SK-N-SH (cell line): ENCODE measurements around the gene C13orf46. TPM values are rescaled to one million over a fixed set of nuclear protein-coding genes. Genes with fewer than 3 reads are reported as not detected.

Experiments
- CTCF ChIA-PET: fragments of 300-600, 350-600 bp; formaldehyde crosslinking; extraction: SDS; loops from one replicate; lab custom pipeline; 2021; lab: Yijun Ruan, JAX
- POLR2A ChIA-PET: fragments of 350-600 bp; sonication (Branson Sonifier 250); formaldehyde crosslinking; extraction: SDS; loops from one replicate; lab custom pipeline; 2020; ENCODE audit warnings: antibody characterized with exemption, inconsistent platforms; lab: Yijun Ruan, JAX
- DNase-seq: peaks from one replicate; pipeline ENCODE4 v3.0.0; 2012
- H2AFZ ChIP-seq: fragments of 200-600 bp; sonication (generic); 2 replicates; pipeline ENCODE4 v1.8.1; 2016; ENCODE audit warnings: antibody characterized with exemption, mild to moderate bottlenecking, low read depth
- H3F3A ChIP-seq: fragments of 200-600 bp; sonication (generic); replicated peaks from 2 replicates; pipeline ENCODE3; 2016; ENCODE audit warnings: antibody characterized with exemption, mild to moderate bottlenecking; ENCODE audit not compliant: insufficient read depth
- H3K27ac ChIP-seq, 2 experiments: fragments of 200-500 bp in 1 of 2; fragments of 200-600 bp in 1 of 2; sonication (Bioruptor generic) in 1 of 2; sonication (generic), shearing (Covaris generic) in 1 of 2; 2 replicates each; pipeline versions ENCODE4 v1.5.1 to v1.6.1; 2014 to 2016; ENCODE audit warnings: low read depth in 2 of 2, inconsistent platforms in 1 of 2, low read length in 1 of 2, mild to moderate bottlenecking in 1 of 2, mixed read lengths in 1 of 2
- H3K27me3 ChIP-seq: fragments of 200-600 bp; sonication (generic), shearing (Covaris generic); 2 replicates; pipeline ENCODE4 v1.6.1; 2016; ENCODE audit warnings: mixed run types; ENCODE audit not compliant: insufficient read depth
- H3K36me3 ChIP-seq, 2 experiments: fragments of 200-500 bp in 1 of 2; fragments of 200-600 bp in 1 of 2; sonication (Bioruptor generic) in 1 of 2; sonication (generic) in 1 of 2; replicated peaks in 1 of 2; 2 replicates each; pipeline versions ENCODE3 to v1.5.1; 2014 to 2016; ENCODE audit warnings: low read length in 1 of 2, mild to moderate bottlenecking in 1 of 2; ENCODE audit not compliant: insufficient read depth in 2 of 2, control insufficient read depth in 1 of 2
- H3K4me1 ChIP-seq, 2 experiments: fragments of 200-500 bp in 1 of 2; fragments of 200-600 bp in 1 of 2; sonication (Bioruptor generic) in 1 of 2; sonication (generic), shearing (Covaris generic) in 1 of 2; 2 replicates each; pipeline versions ENCODE4 v1.5.1 to v1.6.1; 2014 to 2016; ENCODE audit warnings: low read depth in 1 of 2, low read length in 1 of 2, mixed run types in 1 of 2; ENCODE audit not compliant: insufficient read depth in 2 of 2, control insufficient read depth in 1 of 2
- H3K4me2 ChIP-seq: fragments of 200-600 bp; sonication (generic), shearing (Covaris generic); 2 replicates; pipeline ENCODE4 v1.6.1; 2017; ENCODE audit warnings: mixed run types
- H3K4me3 ChIP-seq, 2 experiments: fragments of 200-500 bp in 1 of 2; fragments of 200-600 bp in 1 of 2; sonication (Bioruptor generic) in 1 of 2; sonication (generic), shearing (Covaris generic) in 1 of 2; 2 replicates each; pipeline versions ENCODE4 v1.5.1 to v1.8.1; 2014 to 2016; ENCODE audit warnings: low read depth in 2 of 2, inconsistent platforms in 1 of 2, low read length in 1 of 2, mild to moderate bottlenecking in 1 of 2, mixed read lengths in 1 of 2, moderate library complexity in 1 of 2
- H3K79me2 ChIP-seq: fragments of 200-600 bp; sonication (generic); 2 replicates; pipeline ENCODE4 v1.8.1; 2017; ENCODE audit warnings: mild to moderate bottlenecking; ENCODE audit not compliant: insufficient read depth
- H3K9ac ChIP-seq: fragments of 200-600 bp; sonication (generic); 2 replicates; pipeline ENCODE4 v1.6.1; 2017; ENCODE audit warnings: mixed run types
- H3K9me2 ChIP-seq: fragments of 200-600 bp; sonication (generic); 2 replicates; pipeline ENCODE4 v1.6.1; 2017; ENCODE audit warnings: mixed run types
- H3K9me3 ChIP-seq: fragments of 200-600 bp; sonication (generic); 2 replicates; pipeline ENCODE4 v1.6.1; 2017; ENCODE audit warnings: mixed run types, mild to moderate bottlenecking, moderate library complexity
- H4K20me1 ChIP-seq: fragments of 200-600 bp; sonication (generic); 2 replicates; pipeline ENCODE4 v1.6.1; 2017; ENCODE audit warnings: mild to moderate bottlenecking, mixed run types; ENCODE audit not compliant: insufficient read depth
- ELF1 ChIP-seq: IDR thresholded peaks from 2 replicates; pipeline ENCODE4 v1.4.0; 2012
- FOSL2 ChIP-seq: IDR thresholded peaks from 2 replicates; pipeline ENCODE4 v1.4.0; 2012; ENCODE audit warnings: low read depth, mild to moderate bottlenecking, moderate library complexity, borderline replicate concordance
- FOXJ3 ChIP-seq: sonication (generic); formaldehyde crosslinking; IDR thresholded peaks from 2 replicates; pipeline ENCODE4 v1.5.1; 2020; ENCODE audit warnings: mild to moderate bottlenecking, missing genetic modification reagents
- IRF3 ChIP-seq: fragments of 150-350 bp; IDR thresholded peaks from 2 replicates; pipeline ENCODE4 v1.6.1; 2016; ENCODE audit warnings: mild to moderate bottlenecking, low read depth, low read length
- JUND ChIP-seq: IDR thresholded peaks from 2 replicates; pipeline ENCODE4 v1.4.0; 2012
- MAX ChIP-seq: IDR thresholded peaks from 2 replicates; pipeline ENCODE4 v1.4.0; 2012; ENCODE audit warnings: low read depth
- MEF2A ChIP-seq: IDR thresholded peaks from 2 replicates; pipeline ENCODE4 v1.4.0; 2012; ENCODE audit warnings: low read depth, borderline replicate concordance
- MXI1 ChIP-seq: IDR thresholded peaks from 2 replicates; pipeline ENCODE4 v1.6.1; 2012; ENCODE audit warnings: mild to moderate bottlenecking, low read depth, low read length, improper control_type of control experiment
- NFIC ChIP-seq: IDR thresholded peaks from 2 replicates; pipeline ENCODE4 v1.4.0; 2012; ENCODE audit warnings: borderline replicate concordance
- PBX3 ChIP-seq: IDR thresholded peaks from 2 replicates; pipeline ENCODE4; 2012
- POLR2AphosphoS5 ChIP-seq: IDR thresholded peaks from 2 replicates; pipeline ENCODE4 v1.6.1; 2012; ENCODE audit warnings: low read depth, low read length
- RCOR1 ChIP-seq: fragments of 150-350 bp; IDR thresholded peaks from 2 replicates; pipeline ENCODE4 v1.6.1; 2017; ENCODE audit warnings: antibody characterized with exemption, low read length
- RFX5 ChIP-seq: IDR thresholded peaks from 2 replicates; pipeline ENCODE4 v1.6.1; 2012; ENCODE audit warnings: mild to moderate bottlenecking, improper control_type of control experiment, low read length
- RXRA ChIP-seq: IDR thresholded peaks from 2 replicates; pipeline ENCODE4 v1.4.0; 2012; ENCODE audit warnings: low read depth, mild to moderate bottlenecking, borderline replicate concordance
- SMC3 ChIP-seq: IDR thresholded peaks from 2 replicates; pipeline ENCODE4 v1.6.1; 2012; ENCODE audit warnings: low read depth, low read length, improper control_type of control experiment
- TCF12 ChIP-seq: IDR thresholded peaks from 2 replicates; pipeline ENCODE4 v1.4.0; 2012
- TEAD4 ChIP-seq: IDR thresholded peaks from 2 replicates; pipeline ENCODE4 v1.4.0; 2012; ENCODE audit warnings: mild to moderate bottlenecking, borderline replicate concordance; ENCODE audit not compliant: insufficient read depth
- USF1 ChIP-seq: IDR thresholded peaks from 2 replicates; pipeline ENCODE4 v1.4.0; 2012; ENCODE audit warnings: low read depth, borderline replicate concordance
- USF2 ChIP-seq: fragments of 150-350 bp; IDR thresholded peaks from 2 replicates; pipeline ENCODE4 v1.6.1; 2017; ENCODE audit warnings: antibody characterized with exemption, low read length, low read depth, borderline replicate concordance
- ZBTB33 ChIP-seq: IDR thresholded peaks from 2 replicates; pipeline ENCODE4 v1.4.0; 2012; ENCODE audit warnings: low read depth, borderline replicate concordance
- WGBS: methylation state at CpG from one replicate; pipeline ENCODE4 v1.1.6; 2017; ENCODE audit warnings: low lambda C conversion rate; 5-methylcytosine and 5-hydroxymethylcytosine counted together
- polyA plus RNA-seq, 3 experiments: library from polyadenylated mRNA; depleted of rRNA; stranded (reverse); fragments of >200 nt; gene quantifications; 2 replicates each; pipeline ENCODE4 v1.2.3, GENCODE V29; 2012

The C13orf46 gene
- polyA plus RNA-seq, 1 of the 3 experiments (the other 2 are of a cell fraction): 1.7 TPM

GRCh38 chr13:113964251-113964995, 9.5 kb downstream of the C13orf46 start:
- Histone ChIP-seq H3K4me3 (no peak overlapping the region), H3K79me2 (no peaks in the 10 kb centered on the region), H3K4me1 (no peaks in the 10 kb centered on the region), H3K4me2 (no peak overlapping the region), H2AFZ (no peak overlapping the region), H3K9me3 (peaks cover 12% of the 10 kb centered on the region; the same call in 1 of the 2 replicates), H4K20me1 (no peaks in the 10 kb centered on the region), H3K9ac (no peak overlapping the region), H3K27ac (no peak overlapping the region), H3K36me3 (peaks cover 0 to 17% of the 10 kb centered on the region in 2 experiments), H3K27me3 (no peaks in the 10 kb centered on the region), H3K9me2 (no peaks in the 10 kb centered on the region), H3F3A (no peaks in the 10 kb centered on the region)
- WGBS: 92% methylated on average over 15 of the region's 21 CpGs
- DNase-seq: no peak
- CTCF ChIA-PET: no interaction called here
- TF ChIP-seq SMC3: no peak
- no peak for TF ChIP-seq FOXJ3 (CRISPR knock-in tag)
- no peak for TF ChIP-seq MXI1
- no peak for TF ChIP-seq TEAD4
- TF ChIP-seq PBX3: no peak
- no peak for TF ChIP-seq USF2
- TF ChIP-seq NFIC: no peak
- TF ChIP-seq FOSL2: no peak
- no peak for TF ChIP-seq RCOR1
- no peak for TF ChIP-seq RFX5
- TF ChIP-seq ELF1: no peak
- no peak for TF ChIP-seq MAX
- no peak for TF ChIP-seq POLR2AphosphoS5
- TF ChIP-seq TCF12: no peak
- TF ChIP-seq RXRA: no peak
- TF ChIP-seq IRF3: no peak
- no peak for TF ChIP-seq MEF2A
- no peak for TF ChIP-seq ZBTB33
- TF ChIP-seq JUND: no peak
- TF ChIP-seq USF1: no peak
- POLR2A ChIA-PET: no interaction called here
